Stimulated activated CD8-positive, alpha-beta memory T cell treated with anti-CD3 and anti-CD28 coated beads, Interleukin-4, amount 100 ng/mL, for 1 hour (primary cell): Measurements from ENCODE around the gene UAP1.

Experiments
- DNase-seq, 2 donors: peaks; one replicate each; pipeline ENCODE4 v3.0.0-alpha.2; 2020; ENCODE audit warnings: low read depth in 2 of 2, low spot score in 1 of 2

UAP1 gene

DNA sequence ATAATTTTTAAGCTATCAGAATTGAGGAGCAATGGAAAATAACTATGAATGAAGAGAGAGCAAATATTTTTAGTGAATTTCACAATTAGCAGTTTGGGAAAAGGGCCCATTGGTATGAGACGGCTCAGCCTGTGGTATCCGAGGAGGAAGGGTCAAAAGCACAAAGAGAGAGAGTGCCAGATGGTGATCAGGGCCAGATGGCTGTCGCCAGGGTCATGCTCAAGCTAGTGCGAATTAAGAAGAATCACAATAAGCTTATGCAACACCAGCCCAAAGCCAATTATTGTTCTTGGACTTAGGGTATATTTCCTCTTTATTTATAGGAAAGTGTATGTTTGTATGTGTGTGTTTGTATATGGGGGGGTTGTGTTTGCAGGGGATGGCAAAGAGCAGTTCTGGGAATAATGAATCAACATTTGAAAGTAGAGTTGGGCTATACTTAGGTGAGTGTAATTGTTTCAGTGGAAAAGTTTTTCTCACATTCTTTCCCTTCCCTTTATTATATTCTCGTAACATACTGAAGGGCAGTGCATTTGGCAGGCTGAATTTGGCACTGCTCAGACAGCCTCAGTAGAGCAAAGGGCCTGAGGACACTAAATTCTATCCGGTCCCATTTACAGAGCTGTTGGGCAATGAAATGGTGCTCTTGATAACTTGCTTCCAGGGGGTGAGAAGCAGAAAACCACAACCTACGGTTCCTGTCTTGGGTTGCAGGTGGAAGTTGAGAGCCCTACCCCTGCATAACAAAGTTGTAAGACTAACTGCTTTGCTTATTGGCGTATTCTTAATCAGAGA lies 51.3 kb downstream of the UAP1 start:
- DNase-seq = no peak

DNA sequence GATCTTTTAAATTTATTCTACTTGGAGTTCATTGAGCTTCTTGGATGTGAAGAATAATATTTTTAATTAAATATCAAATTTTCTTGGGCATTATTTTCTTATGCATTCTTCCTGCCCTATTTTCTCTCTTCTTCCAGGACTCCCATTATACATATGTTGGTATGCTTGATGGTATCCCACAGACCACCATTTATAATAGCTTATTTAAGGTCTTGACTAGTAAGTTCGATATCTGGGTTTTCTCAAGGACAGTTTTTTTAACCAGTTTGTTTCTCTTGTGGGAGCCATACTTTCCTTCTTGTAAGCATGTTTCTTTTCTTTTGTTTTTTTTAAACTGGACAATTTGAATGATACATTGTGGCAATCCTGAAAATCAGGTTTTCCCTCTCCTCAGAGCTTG lies 55.3 kb downstream of the UAP1 start:
- no peak for DNase-seq

DNA sequence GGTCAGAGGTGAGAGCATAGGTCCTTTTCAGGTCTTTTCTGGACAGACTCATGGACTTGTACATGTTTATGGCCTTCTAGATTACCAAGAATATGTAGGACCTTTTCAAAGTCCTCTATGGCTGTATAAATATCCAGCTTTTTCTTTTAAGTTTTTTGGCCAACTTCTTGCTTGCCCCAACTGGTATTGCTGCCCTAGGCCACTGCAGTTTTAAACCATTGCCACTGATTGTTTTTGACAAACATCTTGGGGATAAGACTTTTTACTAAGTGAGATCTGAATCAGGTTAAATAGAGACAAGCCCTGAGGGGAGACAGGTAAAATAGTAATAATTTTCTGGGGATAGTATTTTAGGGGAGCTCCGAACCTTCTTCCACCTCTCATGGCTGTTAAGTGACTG lies 56.0 kb downstream of the UAP1 start:
- no peak for DNase-seq

DNA sequence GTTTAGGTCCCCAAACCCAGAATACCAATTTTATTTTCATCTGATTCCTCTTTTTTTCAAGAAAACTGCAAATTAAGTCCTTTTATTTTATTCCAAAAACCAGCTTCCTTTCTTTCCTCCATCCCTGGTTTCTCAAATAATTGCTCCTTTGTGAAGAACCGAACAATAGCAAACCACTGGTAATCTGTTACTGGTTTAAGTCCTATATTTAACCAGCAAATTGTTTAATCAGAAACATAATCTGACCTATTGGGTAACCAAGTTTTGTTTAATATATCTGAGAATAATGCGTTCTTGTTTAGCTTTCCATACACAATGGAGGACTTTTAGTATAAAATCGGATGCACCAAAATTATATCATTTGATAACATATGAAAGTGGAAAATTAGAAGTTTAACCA lies 57.6 kb downstream of the UAP1 start:
- DNase-seq = no peak

DNA sequence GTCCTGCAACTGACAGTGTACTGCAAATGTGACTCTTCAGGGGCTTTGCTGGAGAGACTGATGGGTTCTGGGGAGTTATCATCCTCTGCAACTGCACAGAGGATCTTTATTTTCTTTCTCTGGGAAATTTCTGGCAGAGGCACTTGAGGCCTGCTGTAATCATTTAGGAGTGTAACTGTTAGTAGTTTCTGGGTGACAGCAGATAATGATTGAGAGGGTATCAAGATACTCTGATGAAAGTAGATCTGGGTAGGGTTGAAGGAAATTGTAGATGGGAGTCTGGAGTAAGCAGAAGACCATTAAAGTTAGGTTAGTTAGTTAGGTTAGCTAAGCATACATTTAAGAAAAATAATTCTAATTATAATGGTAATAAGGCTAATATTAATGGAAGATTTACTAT lies 59.7 kb downstream of the UAP1 start:
- no peak for DNase-seq

DNA sequence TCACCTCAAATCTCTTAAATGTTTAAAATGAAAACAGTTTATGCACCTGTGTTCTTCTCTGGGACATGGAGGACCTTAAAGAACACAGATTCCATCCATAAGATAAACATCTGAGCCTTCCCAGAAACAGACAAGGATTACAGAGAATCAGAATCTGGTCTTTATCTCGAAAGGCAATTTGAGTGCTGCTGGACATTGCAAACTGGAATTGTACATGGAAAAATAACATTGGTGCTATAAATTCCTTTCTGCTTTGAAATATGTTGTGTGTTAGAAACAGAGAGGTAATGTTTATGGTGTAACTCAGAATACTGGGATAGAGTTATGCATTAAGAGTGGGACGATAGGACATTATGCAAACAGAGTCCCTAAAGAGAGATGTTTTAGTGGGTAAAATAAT lies 64.2 kb downstream of the UAP1 start:
- no peak for DNase-seq

DNA sequence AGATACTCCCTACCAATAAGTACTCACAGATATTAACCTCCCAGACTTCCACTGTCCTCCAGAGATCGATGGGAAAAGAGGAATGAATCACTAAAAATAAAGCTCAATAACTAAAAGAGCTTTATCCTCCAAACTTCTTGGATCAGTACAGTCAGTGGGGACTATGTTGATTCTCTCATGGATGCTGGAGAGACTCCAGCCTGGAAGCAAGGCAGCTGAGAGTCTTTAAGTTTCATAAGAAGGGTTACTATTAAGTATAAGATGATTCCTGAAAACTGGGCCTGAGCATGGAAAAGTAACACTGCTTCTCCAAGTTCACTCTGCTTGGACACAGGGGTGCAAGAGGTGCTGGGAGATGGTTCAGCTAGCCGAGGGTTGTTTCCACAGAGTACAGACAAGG lies 64.6 kb downstream of the UAP1 start:
- DNase-seq = no peak

DNA sequence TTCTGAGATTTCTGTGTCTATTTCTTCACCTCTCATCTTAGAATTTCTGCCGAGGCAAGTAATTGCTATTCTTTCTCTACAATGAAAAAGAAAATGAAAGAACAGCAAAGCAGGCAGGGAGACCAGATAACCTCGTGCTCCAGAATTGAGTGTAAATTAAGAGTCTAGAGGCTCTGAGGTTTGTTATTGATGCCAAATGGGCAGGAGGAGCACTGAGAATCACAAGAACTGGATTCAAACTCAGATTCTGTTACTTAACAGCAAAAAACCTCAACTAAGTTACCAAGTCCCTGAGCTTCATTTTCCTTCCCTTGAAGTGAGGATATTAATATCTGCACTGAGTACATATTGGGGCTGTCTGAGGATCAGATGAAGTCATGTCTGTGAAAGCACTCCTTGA lies 65.2 kb downstream of the UAP1 start:
- no peak for DNase-seq

DNA sequence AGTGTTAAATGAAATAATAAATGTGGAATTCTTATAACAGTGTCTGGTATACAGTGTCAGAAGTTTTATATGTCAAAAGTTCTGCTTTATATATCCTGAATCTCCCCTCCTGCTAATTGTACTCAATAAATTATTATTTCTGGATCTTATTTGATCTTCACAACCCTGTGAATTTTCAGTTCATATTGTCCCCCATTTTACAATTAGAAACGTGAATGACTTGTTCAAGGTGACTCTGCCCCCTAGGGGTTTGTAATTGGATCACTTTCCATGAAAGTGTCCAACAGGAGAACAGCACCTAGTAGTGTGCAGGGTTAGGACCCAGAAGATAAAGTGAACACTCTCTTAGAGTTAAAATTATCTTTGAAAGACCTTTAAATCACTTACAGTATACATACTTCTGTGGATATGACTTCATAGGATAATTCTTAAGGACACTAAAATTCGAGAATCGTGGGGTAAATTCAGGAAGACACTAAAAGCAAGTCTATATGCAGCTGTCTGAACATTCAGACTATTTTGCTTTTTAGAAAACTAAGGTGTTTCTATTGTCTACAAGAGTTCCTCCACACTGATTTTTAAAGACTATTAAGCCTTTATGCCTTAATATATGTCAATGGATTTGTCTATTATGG lies 66.3 kb downstream of the UAP1 start:
- no peak for DNase-seq

DNA sequence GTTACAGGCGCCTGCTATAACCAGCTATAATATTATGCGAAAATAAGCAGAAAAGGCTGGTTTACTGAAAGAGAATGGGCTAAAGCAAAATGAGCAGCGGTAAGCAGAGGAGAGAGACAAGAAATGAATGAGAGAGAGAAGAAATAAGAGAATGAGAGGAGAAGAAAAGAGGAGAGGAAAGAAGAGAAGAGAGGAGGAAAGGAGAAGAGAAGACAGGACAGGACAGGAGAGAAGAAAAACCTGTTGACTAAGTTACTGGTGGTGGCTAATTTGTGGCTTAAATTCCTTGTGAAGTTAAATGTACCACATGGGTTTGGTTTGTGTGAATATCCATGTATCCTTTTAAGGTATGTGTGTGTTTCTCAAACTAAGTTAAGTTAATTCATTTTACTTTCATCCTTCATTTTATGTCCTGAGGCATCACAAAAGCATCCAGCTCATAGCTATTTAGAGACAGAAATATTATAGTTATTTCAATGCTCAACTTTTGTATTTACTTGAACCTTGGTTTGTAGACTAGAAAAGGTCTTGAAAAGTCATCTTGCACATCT lies 67.6 kb downstream of the UAP1 start:
- no peak for DNase-seq

DNA sequence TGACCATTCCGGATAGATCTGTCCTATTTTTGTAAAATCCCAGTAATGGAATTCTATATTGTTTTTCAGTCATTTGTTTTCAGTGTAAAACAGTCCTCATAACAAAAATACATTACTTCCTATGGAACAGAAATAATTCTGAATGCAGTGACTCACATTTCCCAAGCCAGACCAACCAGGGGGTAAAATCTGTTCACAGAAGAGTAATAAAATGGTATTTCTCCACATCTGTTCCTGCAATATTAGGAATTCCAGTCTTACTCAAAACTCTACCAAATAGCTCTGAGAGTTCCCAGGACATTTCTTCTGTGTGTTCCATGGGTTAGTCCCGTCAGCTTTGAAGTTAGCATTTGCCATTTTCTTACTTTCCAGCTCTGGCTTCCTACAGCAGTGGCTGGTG lies 68.1 kb downstream of the UAP1 start:
- no peak for DNase-seq

DNA sequence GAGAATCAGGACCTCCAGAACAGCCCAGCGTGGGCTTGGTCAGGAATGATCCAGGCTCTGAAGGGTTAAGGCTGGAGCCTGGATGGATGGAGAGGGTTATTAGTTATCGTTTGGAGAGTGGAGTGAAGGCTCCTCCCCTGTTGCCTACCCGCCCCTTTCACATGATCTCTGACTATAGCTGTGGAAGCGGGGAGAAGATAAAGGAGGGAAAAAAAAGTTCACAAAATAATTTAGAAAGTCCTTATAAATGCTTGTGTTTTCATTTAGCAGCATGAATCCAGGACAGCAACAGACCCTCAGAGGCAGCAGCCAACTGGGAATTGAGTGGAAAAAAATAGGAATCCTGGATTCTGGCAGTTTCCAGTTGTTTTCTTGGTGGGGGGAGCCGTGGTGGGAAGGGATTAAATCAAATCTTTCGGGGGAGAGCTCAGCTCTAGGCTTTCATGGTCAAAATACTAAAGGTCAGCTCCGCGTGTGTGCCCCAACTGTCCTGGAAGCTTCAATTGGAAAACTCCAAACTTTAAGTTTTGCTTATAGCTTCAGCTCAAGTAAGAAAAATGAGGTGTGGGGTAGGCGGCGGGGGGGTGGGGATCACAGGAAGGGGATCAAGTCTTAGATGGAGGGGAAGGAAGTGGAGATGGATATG lies 70.1 kb downstream of the UAP1 start:
- no peak for DNase-seq

DNA sequence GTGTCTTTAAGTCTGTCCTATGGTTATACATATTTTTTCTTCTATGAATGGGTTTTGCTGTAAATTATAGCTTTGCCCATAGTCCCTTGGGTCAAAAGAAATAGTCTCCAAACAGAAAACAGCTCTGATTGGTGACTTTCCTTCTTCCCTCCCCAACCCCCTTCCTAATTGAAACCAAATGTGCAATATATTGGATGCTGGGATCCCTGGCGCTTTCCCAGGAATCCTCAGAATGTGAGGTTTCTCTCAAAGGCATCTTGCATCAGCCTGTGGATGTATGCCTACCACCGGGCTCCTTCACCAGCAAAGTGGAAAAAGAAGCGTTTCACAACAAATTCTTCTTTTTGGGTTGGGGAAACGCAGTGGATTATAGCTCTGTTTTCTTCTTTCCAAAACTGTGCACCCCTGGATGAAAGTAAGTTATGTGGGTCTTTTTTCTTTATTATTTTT lies 70.7 kb downstream of the UAP1 start, which contains the start of gene DDR2:
DDR2 (plus strand) TSS at position 248 of the 450 bp plus-strand sequence. CDS start 86,600 bp downstream, outside the sequence.
- no peak for DNase-seq

DNA sequence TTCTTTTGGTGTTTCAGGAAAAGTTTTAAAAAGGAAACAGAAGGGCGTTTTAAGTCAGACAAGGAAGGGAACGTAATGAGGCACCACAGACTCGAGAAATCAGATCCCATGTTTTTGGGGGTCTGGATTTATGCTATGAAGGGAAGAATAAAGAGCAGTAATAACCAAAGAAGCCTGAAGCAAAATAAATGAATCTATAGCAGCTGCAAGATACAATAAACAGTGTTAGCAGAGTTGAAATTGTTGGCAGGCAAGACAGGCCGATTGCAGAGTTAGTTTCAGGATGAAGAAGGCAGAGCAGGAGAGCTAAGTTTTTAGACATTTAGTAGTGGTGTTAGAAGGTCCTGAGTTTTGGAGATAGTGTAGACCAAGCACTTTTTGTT lies 71.2 kb downstream of the UAP1 start:
- no peak for DNase-seq

DNA sequence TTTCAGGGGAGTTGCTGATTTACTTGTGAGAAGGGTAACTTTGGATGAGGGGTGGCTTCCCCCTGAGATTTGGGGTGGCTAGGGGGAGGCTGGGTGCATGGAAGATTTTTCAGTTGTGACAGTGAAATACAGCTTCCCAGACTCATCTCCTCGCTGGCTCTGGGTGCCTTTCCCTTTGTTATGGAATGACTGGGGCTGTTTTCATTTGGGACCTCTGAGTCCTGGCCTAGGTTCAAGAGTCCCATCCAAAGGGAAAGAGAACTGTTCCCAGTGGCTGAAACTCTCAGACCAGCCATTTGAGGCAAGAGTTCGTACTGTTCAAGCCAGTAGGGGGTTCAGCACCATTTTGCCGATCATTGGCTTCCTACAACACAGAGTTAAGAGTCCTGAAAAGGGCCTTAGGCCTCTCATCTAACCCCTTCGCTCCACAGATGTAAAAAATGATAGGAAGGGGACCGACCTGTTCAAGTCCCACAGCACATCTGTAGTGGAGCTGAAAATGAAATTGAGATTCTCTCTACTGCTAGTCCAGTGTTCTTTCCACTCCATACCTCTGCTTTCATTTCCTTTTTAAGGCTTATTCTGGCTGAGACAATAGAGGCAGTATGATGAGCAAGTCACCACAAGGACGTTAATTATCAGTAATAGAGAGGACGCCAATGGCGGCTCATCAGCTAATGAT lies 71.7 kb downstream of the UAP1 start:
- no peak for DNase-seq

DNA sequence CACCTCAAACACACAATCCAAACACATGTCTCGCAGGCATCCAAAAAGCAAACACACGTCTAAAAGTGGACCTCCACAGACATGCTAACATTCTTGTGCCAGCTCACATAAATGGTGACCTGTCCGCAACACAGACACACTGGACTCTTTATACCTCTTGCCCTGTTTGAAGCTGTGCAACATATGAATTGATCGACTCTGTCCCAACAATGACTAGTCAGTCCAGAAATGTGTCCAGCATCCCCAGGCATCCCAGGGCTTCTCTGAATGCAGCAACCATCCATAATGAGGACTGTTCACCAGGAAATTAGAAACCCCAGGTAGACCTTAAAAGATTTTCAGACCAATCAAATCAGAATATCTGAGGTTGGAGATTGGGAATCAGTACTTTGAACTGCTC lies 73.9 kb downstream of the UAP1 start:
- no peak for DNase-seq

DNA sequence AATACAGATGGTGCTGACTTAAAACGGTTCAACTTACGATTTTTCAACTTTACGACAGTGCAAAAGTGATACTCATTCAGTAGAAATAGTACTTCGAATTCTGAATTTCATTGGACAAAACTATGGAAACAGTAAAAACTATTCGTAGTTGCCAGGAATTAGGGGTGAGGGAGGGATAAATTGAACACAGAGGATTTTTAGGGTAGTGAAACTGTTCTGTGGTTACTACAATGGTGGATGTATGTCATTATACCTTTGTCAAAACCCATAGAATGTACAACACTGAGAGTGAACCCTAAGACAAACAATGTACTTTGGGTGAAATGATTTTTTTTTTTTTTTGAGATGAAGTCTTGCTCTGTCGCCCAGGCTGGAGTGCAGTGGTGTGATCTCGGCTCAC lies 78.2 kb downstream of the UAP1 start:
- DNase-seq = no peak

DNA sequence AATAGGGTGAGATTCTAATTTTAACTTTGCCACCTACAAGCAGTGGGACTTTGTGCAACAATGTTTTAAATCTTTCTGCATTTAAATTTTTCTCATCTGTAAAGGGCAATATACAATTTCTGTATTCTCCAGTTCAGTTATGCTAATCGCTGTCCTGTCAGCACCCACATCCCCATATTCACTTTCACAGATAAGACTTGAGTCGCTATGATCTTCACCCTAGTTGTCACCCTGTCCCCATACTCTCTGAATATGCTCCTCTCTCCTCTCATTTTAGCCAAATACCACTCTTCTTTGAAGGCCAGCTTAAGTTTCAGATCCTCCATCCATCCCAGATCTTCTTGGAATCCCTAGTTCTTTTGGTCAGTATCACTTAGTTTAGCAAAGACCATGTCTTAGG lies 79.6 kb downstream of the UAP1 start:
- DNase-seq = no peak

DNA sequence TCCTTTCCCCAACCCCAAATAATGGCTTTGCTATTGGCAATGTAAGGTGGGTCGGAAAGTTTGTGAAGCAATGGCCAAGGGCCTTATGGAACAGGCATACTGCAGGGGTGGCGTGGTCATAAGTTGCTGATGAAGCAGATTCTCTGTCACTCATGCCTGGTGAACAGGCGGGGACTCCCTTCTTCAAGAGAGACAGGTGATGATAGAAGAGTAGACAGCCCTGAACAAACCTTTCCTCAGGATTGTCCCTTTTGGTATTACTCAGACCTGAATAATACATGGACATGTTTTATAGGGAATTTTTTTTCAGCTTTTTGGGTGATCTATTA lies 83.4 kb downstream of the UAP1 start:
- DNase-seq = no peak

DNA sequence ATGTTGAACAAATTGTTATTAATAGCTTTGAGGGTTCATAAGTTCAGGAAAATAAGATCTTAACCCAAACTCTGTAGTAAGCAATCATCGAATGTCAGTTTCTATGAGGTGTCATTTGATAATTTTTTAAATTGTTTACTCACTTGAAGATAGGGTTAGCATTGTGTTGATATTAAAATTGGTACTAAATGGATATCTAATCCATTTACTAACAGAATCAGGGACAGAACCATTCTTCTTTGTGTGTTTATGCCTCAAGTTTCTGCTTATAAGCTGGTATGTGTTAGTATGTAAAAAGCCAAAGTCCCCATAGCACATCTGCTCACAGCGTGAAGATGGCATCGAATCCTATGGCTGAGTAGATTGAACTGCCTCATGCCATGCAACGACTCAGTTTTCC lies 84.1 kb downstream of the UAP1 start:
- DNase-seq = no peak

DNA sequence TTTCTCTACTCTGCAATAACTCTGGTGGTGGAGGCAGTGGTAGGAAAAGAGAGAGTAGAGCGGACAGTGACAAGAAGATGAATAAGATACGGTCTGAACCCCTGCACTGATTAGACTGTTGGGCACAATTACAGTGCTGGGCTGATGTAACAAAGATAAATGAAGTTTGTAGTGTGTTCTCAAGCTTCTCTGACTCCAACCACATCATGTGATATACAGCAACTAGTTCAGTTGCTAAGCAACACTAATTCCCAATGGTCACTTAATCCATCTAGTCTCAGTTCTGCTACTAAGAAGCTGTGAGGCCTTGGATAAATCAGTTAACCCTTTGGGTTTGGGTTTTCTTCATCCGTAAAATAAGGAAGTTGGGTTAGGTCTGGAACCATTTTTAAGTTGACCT lies 88.1 kb downstream of the UAP1 start:
- DNase-seq = no peak
